ENCODE results near the gene TRAPPC6A.
A peak's percentile ranks its signal among the peaks of the same experiment; 100 is the strongest.

The TRAPPC6A gene

DNA sequence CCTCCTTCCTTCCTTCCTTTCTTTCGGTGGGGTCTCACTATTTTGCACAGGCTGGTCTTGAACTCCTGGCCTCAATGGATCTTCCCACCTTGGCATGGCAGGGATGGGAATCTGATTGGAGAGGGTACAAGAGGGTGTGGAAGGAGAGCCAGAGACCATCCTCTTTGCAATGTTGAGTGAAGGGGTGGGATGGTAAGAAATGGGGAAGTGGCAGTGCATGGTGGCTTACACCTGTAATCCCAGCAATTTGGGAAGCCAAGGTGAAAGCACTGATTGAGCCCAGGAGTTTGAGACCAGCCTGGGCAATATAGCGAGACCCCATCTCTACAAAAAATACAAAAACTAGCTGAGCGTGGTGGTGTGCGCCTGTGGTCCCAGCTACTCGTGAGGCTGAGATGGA is 6.1 kb upstream of the TRAPPC6A start:
- no peak for DNase-seq

DNA sequence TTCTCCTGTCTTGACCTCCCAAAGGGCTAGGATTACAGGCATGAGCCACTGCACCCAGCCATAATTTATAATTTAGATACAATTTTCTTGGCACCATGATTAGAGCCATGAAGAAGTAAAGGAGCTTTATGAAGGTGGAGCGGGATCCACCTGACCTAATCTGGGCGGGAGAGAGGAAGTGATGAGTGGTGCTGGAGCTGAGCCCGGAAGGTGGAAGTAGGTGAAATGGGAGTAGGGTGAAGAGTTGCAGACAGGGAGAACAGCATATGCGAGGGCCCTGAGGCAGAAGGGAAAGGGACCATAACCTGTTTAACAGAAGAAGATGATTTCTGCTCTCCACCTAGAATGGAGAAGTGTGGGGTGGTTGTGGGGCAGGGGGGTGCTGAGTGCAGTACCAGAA is 4.7 kb upstream of the TRAPPC6A start:
- DNase-seq = no peak

DNA sequence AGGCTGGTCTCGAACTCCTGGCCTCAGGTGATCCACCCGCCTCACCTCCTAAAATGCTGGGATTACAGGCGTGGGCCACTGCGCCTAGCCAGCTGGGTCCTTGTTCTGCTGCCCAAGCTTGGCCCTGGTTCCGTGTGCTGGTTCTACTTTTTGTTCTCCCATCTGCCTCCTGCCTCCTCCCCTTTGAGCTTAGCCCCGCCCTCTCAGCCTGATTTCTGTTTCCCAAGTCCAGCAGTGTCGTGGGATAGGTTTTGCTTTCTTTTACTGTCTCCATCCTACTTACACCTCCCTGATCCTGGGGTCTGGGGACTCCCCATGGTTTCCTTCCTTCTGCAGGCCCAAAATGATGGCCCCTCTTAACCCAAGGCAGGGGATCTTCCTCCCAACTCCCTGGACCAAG is 2.9 kb upstream of the TRAPPC6A start:
- peak; percentile 88 for DNase-seq

DNA sequence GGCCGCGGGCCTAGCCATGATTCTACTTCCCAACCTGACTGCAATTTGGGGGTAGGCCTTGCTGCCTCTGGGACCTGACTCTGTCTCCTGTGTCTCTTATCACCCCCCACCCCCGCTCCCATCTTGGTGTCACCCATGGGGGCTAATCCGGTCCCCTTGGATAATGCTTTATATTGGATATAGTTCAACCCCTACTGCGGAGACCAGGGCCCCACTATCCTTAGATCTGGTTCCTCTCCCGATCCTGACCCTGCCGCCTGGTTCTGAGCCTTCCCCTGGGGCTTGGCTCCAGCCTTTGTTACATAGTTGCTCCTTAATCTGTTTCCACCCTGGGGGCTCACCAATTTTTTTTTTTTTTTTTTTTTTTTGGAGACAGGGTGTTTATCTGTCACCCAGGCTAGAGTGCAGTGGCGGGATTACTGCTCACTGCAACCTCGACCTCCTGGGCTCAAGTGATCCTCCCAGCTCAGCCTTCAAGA is 1.9 kb upstream of the TRAPPC6A start:
- DNase-seq = no peak

DNA sequence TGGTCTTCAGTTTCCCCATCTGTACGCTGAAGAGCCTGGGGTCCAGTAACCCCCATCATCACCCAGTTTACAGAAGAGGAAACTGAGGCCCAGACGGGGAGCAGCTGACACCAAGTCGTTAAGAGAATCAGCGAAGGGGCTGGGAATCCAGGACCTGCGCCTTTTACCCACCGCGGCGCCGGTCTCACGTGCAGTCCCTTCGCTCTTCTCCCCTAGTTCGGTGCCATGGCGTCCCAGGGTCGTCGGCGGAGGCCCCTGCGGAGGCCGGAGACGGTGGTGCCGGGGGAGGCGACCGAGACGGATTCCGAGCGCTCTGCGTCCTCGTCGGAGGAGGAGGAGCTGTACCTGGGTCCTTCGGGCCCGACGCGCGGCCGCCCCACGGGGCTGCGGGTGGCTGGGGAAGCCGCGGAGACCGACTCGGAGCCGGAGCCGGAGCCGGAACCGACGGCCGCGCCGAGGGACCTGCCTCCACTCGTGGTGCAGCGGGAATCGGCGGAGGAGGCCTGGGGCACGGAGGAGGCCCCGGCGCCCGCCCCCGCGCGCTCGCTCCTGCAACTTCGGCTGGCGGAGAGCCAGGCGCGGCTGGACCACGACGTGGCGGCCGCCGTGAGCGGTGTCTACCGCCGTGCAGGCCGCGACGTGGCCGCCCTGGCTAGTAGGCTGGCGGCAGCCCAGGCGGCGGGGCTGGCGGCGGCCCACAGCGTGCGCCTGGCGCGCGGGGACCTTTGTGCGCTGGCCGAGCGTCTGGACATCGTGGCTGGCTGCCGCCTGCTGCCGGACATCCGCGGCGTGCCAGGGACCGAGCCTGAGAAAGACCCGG is 1.2 kb upstream of the TRAPPC6A start:
- peak; percentile 49 for DNase-seq

DNA sequence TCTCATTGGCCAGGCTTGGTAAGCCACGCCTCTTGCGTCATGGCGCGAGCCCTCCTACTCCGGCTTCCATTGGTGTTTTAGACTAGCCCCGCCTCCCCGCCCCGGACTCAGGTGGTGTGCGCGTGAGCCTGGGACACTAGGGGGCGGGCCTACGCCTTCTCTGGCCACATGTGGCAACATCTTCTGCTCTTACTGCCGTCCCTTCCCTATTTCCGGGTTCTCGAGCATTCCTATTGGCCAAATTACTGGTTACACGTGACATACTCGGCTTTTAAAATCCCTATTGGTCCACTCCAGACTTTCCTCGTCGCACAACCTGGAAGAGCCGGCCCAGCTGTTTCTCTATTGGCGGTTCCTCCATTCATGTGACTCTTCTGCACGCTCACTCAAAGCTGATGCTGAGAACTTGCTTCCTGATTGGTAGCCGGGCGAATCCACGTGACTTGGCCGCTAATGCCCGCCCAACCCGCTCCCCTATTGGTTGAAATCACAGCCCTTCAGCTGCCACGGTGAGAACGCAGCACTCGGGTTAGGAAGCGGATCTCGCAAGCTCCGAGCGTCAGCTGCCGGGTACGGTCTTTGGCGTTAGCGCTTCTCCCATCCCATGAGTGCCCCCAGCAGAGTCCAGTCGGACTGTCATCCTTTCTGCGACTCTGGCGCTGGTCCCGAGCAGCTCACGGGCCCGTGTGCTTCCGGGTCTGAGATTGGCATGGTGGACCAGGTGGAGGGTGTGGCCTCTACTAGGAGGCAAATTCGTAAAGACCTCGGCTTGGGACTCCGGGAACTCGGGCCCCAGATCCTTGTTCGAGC is 430 bp upstream of the TRAPPC6A start, which contains the start of gene BLOC1S3:
TSS of gene BLOC1S3 (plus strand) at position 523 of the 810 bp plus-strand sequence. CDS start 513 bp downstream, outside the sequence.
- DNase-seq = peak; percentile 100

DNA sequence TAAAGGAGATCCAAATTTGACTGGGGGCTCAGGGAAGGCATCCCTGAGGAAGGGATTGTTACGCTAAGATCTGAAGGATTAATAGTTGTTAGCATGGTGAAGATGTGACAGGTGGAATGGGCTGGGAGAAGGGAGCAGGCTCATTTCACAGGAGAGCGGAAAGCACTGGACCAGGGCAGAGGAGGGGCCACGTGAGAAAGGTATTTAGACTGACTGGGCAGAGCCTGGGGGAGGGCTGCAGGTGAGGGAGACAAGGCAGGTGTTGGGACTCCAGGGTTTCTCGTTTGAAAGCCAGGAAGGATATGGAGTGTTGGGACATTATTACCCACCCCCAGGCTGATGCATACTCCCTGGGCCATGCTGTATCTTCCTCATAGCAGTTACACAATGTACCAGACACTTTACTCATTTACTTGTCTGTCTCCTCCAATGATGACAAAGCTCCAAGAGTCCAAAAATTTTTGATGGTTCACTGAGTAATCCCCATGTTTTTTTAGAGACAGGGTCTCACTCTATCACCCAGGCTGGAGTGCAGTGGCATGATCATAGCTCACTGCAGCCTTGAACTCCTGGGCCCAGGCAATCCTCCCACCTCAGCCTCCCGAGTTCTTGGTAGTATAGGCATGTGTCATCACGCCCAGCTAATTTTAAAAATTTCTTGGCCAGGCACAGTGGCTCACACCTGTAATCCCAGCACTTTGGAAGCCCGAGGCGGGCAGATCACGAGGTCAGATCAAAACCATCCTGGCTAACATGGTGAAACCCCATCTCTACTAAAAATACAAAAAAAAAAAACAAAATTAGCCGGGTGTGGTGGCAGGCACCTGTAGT is 2.3 kb downstream of the TRAPPC6A start:
- peak; percentile 81 for DNase-seq

DNA sequence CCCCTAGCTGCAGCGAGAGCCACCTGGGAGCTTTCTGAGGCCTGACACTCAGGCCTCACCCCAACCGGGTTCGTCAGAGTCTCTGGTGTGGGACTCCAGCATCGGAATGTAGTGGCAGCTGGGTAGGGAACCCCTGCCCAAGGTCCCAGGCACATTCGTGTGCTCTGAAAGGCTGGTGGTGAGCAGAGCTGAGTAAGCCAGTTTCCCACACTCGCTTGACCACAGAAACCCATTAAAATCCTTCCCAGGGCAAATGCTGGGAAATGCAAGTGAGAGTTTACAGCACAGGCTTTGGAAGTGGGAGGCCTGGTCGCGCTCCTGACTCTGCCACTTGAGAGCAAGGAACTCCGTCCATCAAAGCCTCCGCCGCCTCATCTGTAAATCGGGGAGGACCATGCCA is 4.2 kb downstream of the TRAPPC6A start:
- no peak for DNase-seq

DNA sequence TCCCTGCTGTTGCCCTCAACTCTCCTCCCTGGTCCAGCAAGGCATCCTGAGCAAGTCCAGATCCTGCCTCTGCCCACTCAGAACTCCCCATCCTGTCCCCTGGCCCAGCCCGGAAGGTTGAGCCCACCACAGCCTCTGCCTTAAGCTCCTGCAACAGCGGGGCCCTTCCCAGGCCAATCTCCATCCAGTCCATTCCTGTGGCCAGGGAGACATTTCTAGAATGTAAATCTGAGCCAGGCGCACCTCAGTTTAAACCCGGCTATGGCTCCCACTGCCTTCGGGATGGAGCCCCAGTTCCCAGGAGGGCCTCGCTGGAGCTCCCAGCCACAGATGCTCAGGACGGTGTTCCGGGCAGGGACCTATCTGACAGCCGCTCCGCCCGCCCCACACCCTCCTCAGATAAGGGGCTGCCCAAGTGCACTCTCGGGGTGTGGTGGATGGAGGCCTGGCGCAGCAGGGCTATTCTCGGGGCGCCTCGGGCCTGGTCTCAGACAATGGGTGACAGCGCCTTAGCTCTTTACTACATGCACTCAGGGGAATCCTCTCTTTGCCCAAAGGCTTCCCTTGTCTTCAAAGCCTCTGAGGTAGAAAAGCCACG is 5.3 kb downstream of the TRAPPC6A start:
- DNase-seq = no peak

DNA sequence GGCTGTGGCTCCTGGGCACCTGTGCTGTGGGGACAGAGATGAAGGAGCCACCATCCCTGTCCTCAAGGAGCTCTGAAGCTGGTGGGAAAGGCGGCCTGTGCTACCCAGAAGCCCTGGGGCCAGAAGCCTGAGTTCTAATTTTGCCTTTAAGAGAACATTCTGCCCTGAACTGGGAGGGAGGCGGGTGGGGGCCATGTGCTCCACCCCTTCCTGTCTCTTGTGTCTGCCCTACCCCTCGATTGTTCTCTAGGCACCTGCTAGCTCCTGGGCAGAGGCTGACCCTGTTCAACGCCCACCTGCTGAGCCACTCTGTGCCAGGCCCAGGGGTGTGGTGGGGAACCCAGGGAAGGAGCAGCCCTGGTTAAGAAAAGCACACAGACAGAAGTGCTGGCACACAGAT is 5.9 kb downstream of the TRAPPC6A start:
- DNase-seq = no peak

DNA sequence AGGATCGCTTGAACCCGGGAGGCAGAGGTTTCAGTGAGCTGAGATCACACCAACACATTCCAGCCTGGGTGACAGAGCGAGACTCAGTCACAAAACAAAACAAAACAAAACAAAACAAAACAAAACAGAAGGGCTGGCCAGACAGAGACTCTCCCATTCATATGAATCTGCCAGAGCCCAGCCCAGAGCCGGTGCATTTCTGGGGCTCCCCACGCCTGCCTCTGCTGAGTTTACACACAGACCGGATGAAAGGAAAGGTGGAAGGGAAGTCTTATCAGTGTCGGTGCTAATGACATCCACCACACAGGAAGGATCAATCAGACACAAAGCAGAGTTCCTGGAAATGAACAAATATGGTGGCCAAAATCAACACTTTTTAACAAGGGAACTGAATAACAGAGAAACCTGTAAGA is 6.8 kb downstream of the TRAPPC6A start:
- DNase-seq = no peak

DNA sequence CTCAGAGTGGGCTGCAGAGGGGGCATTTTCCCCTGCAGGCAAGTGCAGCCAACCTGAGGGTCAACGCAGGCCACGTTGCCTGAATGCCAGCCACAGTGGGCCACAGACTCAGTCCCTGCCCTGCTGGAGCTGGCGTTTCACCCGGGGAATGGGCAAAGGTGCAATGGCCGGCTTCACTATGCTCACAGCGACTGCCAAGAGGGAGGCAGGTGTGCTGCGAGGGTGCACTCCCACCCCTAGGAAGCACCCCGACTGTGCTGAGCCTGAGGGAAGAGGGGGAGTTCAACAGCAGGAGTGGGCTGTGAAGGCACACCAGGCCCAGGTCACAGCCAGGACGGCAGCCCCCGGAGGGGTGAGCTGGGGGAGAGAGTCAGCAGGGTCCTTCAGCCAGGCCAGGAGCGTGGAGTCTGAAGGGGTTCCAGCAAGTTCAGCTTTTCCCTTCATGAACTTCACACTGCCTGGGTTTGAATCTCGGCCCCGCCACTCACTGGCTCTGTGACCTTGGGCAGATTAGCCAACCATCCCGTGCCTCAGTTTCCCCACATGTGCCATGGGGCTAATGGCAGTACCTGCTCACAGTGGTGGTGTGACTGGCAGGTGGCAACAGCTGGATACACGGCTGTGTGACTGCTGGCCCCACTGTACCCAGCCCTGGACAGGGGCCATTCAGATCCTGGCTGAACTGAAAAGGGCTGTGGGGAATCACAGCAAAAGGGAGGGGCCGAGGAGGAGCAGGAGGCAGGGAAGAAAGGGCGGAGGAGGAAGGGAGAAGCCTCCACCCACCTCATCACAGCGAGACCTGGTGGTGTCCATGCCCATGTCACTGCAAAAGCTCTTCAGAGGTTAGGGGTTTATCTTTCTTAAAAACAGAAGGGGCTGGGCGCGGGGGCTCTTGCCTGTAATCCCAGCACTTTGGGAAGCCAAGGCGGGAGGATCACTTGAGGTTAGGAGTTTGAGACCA is 7.6 kb downstream of the TRAPPC6A start:
- DNase-seq = no peak

DNA sequence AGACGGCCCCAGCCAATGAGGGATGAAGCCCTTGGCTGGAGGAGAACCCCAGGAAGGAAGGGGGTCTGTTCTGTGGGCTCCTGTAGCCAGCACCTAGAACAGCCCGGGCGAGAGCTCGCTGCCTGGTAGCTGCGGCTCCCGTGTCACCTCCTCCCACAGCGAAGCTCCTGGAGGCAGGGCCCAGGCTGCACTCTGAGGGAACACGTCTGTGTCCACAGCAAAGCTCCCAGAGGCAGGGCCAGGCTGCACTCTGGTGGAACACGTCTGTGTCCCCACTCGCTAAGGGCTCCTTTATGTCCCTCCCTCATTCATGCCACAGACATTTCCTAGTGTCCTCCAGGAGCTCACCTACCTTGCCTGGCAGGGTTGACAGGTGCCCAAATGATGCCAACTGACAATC is 8.4 kb downstream of the TRAPPC6A start:
- no peak for DNase-seq

DNA sequence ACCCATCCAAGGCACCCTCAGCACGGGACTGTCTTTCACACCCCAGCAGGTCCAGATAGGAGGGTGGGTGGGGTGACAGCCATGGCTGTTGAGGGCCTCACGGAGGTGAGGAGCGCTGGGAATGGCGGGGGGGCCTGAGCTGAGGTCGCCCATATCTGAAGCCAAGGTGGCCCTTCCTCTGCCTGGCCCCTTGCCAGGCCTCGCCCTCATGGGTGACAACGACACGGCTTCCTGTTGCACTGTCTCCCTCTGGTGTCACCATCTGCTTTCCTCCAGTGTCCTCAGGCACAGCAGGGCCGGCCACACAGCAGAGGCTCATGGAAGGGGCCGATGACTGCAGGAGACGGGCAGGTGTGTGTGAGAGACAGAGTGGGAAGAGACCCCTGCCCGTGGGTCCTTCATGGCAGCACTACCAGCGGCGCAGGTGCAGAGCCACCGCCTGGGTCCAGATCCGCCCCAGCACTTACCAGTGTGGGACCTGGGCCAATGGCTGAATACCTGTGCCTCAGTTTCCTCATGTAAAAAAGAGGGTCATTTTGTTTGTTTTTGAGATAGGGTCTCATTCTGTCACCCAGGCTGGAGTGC is 9.2 kb downstream of the TRAPPC6A start:
- no peak for DNase-seq

DNA sequence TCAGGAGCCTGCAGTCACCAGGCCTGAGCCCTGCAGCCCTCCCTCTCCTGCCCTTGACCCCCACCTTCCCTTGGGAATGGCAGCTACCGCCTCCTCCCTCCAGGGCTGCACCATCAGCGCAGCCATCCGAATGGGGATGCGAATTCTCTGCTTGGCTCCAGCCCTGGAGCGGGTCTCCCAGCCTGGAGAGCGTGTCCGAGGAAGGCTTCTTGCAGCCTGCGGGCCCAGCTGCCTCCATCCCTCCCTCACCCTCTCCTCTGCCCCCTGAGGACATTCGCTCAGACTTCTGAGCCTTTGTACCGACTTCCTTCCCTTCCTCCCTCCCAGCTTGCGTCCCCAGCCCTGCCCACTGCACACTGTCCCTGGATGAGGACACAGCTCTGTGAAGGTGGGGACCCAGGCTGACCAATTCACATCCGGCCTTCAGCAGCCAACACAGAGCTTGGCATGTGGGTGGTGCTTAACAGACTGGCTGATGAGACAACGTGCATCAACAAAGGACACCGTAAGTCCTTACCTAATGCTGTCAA is 11.2 kb downstream of the TRAPPC6A start:
- DNase-seq = no peak

DNA sequence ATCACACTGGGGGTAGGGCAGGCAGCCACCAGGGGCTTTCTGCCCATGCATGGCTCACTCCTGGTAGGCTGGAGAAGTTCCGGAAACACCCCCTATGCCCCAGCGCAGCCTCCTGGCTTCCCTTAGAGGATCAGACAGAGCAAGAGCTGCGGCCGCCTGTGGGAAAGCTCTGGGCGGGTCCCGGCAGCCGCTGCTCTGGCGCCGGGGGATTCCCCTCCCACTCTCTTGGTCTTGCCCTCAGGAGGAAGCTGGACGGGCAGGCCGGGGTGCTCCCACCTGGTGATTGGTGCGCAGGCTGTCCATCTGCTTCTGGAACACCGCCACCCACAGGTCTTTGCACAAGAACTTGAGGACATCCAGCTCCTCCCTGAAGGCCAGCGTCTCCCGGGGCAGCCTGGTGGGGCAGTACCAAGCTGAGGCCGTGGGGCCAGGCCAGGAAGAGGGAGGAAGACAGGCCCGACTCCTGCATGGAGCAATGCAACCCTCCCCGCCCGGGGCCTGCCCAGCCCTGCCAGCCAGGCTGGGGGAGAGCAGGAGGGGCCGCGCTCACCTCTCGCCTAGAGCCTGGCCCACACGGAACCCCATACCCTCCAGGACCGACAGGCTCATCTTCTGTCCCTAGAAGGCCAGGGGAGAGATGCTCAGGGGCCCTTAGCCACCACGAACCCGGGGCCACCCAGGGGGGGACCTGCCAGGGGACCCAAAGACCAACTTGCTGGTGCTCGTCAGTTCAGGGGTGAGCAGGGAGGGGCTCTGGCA is 13.3 kb downstream of the TRAPPC6A start:
- peak; percentile 95 for DNase-seq

DNA sequence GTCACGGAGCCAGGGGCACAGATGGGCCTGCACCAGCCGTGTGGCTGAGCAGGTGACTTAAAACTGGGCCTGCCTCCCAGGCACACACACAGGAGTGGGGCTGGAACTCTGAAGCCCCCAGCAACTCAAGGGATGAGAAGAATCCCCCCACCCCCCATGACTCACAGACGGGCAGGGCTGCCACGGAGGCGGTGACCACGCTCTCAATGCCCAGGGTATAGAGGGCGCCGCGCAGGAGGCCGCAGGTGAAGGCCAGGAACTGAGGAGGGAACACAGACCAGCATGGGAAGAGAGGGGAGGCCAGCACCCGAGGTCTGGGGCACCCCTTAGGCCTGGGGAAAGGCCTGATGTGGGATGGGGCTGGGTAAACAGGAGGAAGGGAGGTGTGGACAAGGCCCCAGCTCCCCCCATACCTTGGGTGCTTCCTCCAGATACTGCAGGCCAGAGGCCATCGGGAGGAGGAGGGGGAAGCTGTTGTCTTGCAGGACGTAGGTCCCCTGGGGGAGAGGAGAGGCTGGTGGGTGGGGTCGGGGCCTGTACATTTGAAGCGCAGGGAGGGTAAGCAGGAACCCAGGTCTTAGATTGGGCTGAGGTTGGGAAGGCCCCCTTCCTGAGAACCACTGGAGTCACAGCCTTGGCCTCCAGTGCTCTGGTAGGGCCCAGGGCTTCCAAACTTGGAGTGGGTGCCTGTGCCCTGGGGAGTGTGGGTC is 14.1 kb downstream of the TRAPPC6A start:
- no peak for DNase-seq

DNA sequence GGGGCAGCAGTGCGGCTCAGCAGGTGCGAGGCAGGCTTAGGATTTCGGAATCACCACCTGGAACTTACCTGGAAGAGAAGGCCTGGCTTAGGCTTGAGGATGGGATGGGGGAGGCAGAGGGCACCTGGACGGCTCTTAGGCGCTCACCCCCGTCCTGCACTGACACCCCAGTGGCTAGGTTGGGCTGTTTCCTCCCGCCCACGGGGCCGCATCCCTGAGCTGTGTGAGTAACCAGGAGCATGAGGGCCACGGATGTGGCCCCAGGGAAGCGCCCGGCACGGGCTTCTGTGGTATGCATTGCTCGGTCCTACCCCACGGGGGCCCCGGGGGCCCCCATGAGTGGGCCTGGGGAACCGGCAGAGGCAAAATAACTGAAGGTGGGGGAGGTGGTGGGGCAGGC is 14.9 kb downstream of the TRAPPC6A start:
- no peak for DNase-seq

DNA sequence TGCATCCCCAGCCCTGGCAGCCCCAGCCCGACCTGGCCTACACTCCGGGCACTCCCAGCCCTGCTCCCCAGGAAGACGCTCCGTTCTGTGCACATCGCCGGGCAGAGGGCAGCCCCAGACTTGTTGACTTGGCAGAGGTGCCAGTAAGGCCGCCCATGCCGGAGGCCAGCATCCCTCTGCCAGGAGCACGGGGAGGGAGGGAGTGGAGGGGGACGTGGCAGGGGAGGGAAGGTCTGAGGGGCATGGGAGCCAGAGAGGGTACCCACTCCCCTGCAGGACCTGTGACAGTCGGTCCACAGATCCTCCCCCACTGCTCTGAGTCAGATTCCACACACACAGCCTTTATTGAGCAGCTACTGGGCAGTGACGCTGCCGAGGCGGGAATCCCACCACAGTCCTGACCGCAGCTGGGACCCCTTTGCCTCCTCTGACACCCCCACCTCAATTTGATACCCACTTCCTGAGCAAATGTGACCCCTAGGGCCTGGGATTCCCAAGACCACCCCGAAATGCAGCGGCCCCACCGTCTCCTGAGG is 15.4 kb downstream of the TRAPPC6A start:
- no peak for DNase-seq
